Measurements from ENCODE around the gene MYOM1.
A peak's percentile ranks its signal among the peaks of the same experiment; 100 is the strongest.
"Not testable (repeated sequence)": the region's sequence is repeated elsewhere in the genome, so short reads cannot be mapped to it uniquely, and the experiment has no call there.

The MYOM1 gene

DNA sequence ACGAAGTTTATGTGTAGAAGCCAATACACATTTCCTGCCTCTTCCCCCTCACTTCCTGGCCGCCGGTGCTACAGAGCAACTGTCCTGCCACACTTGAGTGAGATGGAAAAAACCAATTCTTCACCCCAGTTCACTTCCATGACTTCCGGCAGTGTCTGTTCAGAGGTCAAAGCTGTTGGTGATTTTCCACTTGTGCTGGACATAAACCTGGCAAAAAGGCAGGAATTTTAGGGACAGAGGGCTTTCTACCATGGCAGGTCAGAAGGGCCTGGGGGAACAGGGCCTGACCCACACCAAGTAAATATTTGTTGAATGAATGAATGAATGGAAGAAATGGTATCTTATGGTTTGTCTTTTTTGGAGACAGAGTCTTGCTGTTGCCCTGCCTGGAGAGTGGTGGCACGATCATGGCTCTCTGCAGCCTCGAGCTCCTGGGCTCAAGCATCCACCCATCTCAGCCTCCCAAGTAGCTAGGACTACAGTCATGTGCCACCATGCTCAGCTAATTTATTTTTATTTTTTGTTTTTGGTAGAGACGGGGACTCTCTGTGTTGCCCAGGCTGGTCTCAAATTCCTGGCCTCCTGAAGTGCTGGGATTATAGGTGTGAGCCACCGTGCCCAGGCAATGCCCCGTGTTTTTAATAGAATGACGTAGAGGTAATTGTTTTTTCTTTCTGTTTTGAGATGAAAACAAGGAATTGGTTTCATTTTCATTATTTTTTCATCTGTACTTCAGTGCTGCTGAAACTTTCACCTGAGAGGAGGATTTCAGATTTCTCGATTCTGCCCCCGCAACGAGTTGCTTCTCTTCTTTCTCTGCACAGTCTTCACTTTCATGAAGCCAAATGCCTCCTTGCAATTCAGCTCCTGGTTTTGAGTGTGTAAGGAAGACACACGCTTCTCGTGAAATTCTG is 158.8 kb downstream of the MYOM1 start:
- peak in 2 of 3 experiments; percentile 18 to 38 for DNase-seq (ENCODE audit: low read depth in 2 of 3, low spot score in 2 of 3)

DNA sequence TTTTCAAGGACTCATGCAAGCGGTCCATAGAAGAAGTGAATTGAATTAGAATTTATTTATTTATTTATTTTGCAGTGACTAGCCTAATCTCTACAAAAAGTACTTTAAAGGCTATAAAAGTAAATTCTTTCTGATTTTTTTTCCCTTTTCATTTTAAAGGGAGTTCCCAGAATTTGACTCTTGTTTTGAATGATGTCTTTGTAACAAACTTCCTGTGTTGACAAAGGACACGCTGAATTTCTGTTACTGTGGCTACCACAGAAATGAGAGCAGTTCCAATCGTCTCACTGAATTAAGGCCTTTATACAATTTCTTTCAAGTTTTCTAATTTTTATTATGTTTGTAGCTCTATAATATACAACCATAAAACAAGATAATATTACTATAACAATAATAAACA is 160.5 kb downstream of the MYOM1 start:
- no peak for DNase-seq (ENCODE audit: low read depth in 2 of 3, low spot score in 2 of 3)

DNA sequence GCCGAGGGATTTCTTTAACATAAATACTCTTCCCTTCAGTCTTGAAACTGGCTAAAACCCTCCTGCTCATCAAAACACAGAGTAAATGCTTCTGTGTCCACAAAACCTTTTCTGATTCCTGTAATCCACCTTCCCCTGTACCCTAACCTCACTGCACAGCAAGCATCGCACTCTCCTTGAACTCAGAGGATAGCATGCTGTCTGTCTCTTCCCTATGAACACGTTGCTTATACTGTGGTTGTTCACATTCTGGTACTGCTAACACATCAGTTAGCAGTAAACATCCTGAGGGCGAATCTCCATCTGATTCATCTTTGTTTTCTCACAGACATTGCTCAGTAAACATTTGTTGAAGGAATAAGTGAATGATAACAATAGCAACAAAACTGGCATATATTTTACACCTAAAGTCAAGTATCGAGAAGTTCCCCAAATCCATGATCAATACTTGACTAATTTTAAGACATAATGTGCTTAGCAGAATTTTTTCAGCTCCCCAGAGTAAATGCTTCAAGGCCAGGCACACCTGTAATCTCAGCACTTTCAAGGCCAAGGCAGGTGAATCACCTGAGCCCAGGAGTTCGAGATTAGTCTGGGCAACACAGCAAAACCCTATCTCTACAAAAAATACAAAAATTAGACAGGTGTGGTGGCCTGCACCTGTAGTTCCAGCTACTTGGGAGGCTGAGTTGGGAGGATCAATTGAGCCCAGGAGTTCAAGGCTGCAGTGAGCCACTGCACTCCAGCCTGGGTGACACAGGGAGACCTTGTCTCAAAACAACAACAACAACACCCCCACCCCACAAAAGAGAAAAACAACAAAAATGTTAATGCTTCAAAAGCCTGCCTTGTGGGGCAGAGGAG is 161.2 kb downstream of the MYOM1 start:
- DNase-seq (ENCODE audit: low read depth in 2 of 3, low spot score in 2 of 3), result no peak

DNA sequence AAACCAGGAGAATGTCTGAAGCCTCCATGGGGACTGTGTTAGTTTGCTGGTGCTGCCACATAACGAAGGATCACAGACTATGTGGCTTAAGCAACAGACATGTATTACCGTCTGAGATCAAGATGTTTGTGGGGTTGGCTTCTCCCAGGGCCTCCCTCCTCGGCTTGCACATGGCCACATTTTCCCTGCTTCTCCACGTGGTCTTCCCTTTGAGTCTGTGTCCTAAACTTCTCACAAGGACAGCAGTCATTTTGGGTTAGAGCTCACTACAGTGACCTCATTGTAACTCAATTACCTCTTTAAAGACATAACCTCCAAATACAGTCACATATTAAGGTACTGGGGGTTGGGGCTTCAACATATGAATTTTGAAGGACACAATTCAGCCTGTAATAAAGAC is 162.2 kb downstream of the MYOM1 start:
- no peak for DNase-seq (ENCODE audit: low read depth in 2 of 3, low spot score in 2 of 3)

DNA sequence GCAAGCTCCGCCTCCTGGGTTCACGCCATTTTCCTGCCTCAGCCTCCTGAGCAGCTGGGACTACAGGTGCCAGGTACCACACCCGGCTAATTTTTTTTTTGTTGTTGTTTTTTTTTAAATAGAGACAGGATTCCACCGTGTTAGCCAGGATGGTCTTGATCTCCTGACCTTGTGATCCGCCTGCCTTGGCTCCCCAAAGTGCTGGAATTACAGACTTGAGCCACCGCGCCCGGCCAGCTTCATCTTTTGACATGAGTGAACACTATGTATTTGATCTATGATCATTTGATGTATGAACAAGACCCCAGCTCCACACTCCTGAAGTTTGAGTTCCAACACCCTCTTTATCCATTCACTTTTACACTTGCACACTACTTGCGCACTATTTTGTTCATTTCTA is 163.5 kb downstream of the MYOM1 start:
- no peak for DNase-seq (ENCODE audit: low read depth in 2 of 3, low spot score in 2 of 3)

DNA sequence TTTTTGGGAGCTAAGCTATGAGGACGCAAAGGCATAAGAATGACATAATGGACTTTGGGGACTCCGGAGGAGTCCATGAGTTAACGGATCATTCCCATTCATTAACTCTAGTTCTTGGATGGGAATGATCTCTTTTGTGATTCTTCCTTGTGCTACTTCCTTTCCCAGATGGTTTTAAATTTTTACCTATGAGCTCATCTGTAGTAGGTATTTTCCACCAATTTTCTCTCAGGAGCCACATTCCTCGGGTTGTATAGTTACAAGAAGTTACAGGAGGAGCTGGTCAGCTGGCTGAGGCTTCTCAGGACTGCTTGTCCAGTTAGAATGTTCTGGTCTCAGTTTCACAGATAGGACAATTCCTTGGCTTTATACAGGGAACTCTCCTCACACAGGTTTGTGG is 164.0 kb downstream of the MYOM1 start:
- DNase-seq (ENCODE audit: low read depth in 2 of 3, low spot score in 2 of 3), result no peak

DNA sequence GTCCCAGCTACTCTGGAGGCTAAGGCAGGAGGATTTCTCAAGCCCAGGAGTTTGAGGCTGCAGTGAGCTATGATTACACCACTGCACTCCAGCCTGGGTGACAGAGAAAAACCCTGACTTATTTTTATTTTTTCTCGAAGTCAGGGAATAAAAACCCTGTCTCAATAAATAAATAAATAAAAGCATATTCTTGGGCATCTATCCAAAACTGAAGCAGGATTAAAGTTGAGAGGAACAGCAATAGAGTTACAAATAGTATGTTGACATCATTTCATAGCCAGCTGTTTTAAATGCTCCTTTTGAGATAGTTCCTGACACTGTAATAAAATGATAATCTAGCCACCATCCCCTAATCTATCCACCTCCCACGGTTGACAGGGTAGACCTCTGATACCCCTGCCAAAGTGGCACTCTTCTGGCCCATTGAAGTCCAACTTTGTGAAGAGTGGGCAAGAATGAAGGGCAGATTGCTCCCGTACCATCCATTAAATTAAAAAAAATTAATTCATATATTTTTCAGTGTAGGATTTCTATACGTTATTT is 164.5 kb downstream of the MYOM1 start:
- DNase-seq (ENCODE audit: low read depth in 2 of 3, low spot score in 2 of 3), result no peak

DNA sequence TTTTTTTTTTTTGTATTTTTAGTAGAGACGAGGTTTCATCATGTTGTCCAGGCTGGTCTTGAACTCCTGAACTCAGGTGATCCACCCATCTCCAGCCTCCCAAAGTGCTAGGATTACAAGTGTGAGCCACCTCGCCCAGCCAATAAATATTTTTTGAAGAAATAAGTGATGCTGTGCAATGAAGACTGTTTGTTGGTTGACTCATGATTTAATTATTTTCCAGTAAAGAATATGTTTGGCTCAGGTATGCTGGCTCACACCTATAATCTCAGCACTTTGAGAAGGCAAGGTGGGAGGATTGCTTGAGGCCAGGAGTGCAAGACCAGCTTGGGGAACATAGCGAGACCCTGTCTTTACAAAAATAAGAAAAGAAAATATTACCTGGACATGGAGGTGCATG is 165.0 kb downstream of the MYOM1 start:
- DNase-seq (ENCODE audit: low read depth in 2 of 3, low spot score in 2 of 3), result no peak

DNA sequence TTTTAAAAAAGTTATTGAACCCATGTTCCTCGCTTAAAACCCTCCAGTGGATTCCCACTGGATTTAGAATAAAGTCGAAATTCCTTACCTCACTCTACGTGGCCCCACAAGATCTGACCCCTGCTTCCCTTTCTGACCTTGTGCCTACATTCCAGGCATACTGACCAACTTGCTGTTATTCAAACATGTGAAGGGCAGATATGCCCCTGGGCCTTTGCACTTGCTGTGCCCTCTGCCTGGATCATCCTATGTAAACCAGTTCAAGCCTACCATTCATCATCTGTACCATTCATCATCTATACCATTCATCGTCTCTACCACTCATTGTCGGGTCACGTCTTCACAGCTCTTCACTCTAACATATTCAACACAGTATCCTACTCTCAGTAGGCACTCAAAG is 165.6 kb downstream of the MYOM1 start:
- DNase-seq (ENCODE audit: low read depth in 2 of 3, low spot score in 2 of 3), result no peak

DNA sequence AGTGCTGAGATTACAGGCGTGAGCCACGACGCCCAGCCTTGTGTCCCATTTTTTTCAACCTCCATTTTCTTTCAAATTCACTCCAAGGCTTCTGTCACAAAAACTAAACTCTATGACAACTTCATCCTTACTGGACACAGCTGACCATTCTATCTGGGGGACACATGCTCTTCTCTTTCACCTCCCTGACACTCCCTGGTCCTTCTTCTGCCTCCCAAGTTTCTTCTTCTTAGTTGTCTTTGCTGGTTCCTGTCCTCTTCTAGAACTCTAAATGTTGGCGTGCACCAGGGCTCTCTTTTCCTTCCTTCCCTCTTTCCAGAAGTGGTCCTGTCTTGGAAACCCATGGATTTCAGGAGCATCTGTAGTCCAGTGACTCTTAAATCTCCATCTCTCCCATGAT is 166.7 kb downstream of the MYOM1 start:
- no peak for DNase-seq (ENCODE audit: low read depth in 2 of 3, low spot score in 2 of 3)

DNA sequence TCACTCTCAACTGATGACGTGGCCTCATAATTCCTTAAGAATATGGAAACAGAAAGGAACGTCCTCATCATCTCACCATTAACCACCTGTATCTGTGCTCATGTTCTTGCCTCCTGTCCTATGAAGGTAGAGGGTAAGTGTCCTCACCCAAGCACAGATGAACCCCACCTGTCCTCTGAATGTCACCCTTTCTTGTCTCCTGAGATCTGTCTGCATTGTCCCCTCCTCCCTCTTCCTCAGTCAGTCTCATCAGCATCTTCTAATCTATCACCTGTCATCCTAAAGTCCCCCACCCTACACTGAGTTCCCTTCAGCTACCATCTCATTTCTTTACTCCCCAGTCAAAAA is 167.4 kb downstream of the MYOM1 start:
- no peak for DNase-seq (ENCODE audit: low read depth in 2 of 3, low spot score in 2 of 3)

DNA sequence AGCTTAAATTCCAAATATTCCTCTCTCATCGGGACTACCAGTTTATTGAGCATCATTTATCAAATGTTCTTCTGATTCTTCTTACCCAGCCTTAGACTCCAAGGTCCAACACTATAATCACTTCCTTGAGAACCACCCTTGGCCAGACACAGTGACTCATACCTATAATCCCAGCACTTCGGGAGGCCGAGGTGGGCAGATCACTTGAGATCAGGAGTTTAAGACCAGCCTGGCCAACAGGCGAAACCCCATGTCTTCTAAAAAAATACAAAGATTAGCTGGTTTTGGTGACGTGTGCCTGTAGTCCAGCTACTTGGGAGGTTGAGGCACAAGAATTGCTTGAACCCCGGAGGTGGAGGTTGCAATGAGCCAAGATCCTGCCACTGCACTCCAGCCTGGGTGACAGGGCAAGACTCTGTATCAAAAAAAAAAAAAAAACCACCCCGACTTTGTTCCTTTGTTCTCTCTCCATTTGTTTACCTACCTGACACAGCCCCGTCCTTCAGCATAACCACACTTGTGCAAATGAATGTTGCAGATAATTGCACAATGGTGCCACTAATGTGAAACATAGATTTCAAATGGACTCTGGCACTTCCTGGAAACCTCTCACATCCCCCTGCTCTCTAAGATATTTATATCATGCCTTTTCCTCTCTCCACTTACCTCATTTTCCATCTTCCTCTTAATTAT is 167.9 kb downstream of the MYOM1 start:
- no peak for DNase-seq (ENCODE audit: low read depth in 2 of 3, low spot score in 2 of 3)

DNA sequence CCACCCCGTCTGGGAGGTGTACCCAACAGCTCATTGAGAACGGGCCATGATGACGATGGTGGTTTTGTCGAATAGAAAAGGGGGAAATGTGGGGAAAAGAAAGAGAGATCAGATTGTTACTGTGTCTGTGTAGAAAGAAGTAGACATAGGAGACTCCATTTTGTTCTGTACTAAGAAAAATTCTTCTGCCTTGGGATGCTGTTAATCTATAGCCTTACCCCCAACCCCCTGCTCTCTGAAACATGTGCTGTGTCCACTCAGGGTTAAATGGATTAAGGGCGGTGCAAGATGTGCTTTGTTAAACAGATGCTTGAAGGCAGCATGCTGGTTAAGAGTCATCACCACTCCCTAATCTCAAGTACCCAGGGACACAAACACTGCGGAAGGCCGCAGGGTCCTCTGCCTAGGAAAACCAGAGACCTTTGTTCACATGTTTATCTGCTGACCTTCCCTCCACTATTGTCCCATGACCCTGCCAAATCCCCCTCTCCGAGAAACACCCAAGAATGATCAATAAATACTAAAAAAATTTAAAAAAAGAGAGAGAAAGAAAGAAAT is 169.8 kb downstream of the MYOM1 start:
- not testable (repeated sequence) for DNase-seq (ENCODE audit: low read depth in 2 of 3, low spot score in 2 of 3)

DNA sequence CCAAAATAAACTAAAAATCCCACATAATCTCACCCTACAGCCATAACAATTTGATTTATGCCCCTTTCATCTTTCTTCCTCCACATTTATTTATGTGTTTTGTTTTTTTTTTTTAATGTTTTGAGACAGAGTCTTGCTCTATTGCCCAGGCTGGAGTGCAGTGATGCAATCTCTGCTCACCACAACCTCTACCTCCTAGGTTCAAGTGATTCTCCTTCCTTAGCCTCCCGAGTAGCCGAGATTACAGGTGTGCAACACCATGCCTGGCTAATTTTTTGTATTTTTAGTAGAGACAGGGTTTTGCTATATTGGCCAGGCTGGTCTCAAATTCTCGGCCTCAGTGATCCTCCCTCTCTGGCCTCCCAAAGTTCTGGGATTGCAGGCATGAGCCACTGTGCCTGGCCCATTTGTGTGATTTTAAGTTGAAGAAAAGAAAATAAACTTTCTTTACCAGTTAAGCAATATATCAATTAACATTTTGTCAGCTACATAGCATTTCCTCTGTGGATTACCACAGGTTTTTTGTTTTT is 170.9 kb downstream of the MYOM1 start:
- no peak for DNase-seq (ENCODE audit: low read depth in 2 of 3, low spot score in 2 of 3)

DNA sequence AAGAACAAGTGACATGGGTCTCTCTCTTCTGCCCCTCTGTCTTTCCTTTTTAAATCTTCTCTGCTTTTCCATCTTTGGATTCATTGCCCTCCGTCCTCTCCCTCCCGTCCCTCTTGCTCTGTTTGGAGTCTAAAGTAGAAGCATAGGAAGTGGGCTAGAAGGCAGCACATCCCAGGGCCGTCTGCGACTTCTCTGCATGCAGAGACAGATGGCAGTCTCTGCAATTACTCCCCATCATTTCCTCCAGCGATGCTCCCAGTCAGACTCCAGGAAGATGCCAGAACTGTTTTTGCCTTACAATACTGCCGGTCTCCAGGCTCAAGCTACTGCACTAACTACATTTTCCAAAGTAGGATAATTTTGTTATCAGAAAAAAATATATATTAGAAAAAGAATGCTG is 171.6 kb downstream of the MYOM1 start:
- DNase-seq (ENCODE audit: low read depth in 2 of 3, low spot score in 2 of 3), result no peak

DNA sequence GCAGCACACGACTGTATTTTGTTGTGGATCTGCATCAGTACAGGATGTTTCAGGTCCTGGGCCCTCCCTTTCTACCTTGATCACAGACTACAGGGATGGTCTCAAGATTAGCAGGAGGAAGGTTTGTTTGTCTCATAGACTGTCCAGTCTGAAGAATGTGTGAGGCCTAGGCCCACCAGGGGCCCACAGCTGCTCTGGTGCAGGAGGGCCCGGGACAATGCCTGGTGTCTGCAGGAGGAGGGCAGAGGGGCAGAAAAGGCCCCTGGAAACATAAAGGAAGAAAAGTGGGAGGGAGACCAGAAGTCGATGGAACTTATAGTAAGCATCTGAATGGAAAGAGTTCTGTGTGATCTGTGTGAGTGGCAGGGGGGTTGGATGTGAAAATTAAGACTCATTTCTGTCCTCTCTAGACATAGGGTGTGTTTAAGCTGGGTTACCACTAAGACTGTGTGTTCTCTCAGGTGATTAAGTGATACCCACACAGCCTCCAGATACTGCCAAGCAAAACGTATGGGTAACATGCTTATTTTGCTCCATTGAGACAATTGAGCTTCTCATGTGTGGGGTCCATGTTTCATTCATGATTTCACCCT is 173.5 kb downstream of the MYOM1 start:
- DNase-seq (ENCODE audit: low read depth in 2 of 3, low spot score in 2 of 3), result no peak

DNA sequence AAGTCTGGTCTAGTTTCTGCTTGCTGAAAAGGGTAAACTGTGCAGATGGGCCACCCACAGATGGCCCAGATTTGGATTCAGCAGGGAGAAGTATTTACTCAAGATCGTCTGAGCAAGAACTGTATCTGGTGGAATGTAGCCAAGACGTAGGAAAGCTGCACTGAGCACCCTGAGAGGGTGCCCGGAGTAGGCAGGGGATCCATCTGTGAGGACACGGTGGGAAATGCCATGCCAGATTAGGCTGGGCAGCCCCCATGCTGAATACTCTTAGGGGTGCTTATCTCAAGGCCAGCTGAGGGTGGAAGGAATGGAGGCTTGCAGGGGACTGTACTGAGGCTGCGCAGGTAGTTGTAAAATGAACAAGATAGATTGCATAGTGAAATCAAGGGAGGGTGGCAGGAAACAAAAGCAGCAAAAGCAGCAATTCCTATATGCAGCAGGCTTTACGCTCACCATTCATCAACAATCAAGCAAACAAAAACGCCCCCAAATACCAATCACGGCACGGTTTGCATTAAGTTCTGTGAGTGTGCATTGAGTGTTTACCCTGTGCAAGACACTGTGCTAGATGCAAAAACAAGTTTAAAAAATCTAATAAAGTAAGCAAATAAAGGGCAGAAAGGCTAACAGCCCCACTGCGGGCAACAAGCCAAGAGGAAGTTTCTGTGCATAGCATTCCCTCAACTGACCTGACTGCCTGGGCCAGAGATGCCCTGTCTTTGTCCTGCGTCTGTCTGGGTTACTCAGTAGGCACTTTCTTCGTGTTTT is 174.7 kb downstream of the MYOM1 start:
- DNase-seq (ENCODE audit: low read depth in 2 of 3, low spot score in 2 of 3), result no peak

DNA sequence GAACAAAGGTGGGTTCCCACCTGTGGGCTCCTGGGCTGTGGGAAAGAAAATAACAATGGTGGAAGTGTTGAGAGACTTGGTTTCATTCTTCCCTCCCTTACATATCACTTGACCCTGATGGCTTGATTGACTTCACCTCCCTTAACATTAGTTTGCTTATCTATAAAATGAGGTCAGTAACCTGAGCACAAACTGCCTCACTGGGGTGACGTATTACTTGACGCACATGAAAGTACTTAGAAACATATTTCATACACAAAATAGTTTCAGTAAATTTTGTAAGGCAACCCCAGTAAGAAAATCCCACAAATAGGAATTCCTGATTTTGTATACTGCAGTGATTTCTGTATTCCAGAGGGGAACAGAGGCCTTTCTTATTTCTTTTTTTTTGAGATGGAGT is 177.4 kb downstream of the MYOM1 start:
- DNase-seq (ENCODE audit: low read depth in 2 of 3, low spot score in 2 of 3), result no peak

DNA sequence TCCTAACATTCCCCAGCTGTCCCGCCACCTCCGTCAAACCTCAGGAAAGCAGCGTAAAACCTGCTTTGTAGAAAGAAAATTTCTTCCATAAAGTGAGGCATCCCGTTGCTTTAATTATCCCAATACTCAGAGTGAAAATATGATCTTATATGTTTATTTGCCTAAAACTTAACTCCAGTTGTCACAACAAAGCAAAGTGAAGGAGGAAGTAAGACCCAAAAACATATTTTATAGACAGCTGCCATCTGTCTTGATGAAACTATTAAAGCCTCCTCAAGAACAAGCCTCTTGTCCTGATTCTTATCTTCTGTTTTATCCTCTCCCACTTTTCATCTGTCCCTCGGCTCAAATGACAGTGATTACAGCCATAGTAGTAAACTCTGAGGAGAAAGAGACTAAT is 177.9 kb downstream of the MYOM1 start:
- DNase-seq (ENCODE audit: low read depth in 2 of 3, low spot score in 2 of 3), result no peak

DNA sequence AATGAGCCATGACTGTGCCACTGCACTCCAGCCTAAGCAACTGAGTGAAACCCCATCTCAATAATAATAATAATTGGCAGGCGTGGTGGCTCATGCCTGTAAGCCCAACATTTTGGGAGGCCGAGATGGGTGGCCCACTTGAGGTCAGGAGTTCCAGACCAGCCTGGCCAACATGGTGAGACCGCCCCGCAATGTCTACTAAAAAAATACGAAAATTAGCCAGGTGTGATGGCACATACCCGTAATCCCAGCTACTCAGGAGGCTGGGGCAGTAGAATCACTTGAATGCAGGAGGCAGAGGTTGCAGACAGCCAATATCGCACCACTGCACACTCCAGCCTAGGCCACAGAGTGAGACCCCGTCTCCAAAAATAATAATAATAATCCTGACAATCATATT is 178.9 kb downstream of the MYOM1 start:
- DNase-seq (ENCODE audit: low read depth in 2 of 3, low spot score in 2 of 3), result no peak

All from activated CD8-positive, alpha-beta memory T cell treated with anti-CD3 and anti-CD28 coated beads for 48 hours (primary cell).